GM19397 (cell line): Measurements from ENCODE around the gene C5.
"Not testable (repeated sequence)": the region's sequence is repeated elsewhere in the genome, so short reads cannot be mapped to it uniquely, and the experiment has no call there.

Source experiments
- ATAC-seq: cut with Tn5 transposase; IDR thresholded peaks from one replicate; pipeline ENCODE4 v1.9.1; 2021; ENCODE audit warnings: mild to moderate bottlenecking, moderate library complexity; ENCODE audit not compliant: unreplicated experiment

C5 gene

DNA sequence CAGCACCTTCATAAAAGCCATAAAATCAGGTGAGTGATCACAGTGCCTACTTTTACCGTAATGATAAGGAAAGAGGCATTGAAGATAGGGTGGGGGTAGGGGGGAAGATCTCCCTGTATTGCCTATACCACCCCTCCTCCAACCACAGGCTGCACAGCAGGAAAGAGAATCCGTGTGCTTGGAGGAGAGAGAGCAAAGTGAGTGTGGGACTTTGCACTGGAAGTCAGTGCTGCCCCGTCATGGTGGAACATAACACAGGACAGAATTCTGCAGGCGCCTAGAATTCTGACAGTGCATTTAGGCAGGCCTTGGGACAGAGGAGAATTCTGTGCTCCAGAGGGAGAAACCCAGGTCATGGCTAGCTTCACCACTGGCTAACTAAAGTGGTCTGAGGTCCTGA, 3.5 kb upstream of the C5 start:
- ATAC-seq: no peak

DNA sequence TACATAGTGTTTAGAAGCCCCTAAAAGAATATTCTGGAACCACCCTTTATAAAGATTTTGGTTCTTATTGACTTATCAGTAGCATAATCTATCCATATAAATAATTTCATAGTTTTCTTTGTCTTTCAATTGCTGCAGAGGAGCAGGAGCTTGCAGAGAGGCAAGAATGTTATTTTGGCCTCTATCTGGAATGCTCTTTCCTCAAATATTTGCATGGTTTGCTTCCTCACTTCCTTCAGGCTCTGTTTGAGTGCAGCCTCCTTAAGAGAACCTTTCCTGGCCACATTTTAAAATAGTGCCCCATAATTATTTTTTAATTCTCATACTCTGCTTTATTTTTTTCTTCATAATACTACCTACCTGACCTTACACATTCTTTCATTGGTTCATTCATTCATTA, 1.5 kb downstream of the C5 start:
- ATAC-seq: no peak

DNA sequence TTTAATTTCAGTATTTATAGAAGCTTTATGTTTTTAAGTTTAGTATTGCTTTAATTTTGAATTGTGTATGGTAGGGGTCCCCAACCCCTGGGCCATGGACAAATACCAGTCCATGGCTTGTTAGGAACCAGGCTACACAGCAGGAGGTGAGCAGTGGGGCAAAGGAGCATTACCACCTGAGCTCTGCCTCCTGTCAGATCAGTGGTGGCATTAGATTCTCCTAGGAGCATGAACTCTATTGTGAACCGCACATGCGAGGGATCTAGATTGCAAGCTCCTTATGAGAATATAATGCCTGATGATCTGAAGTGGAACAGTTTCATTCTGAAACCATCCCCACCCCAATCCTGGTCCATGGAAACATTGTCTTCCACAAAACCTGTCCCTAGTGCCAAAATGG, 1.9 kb downstream of the C5 start:
- ATAC-seq: no peak

DNA sequence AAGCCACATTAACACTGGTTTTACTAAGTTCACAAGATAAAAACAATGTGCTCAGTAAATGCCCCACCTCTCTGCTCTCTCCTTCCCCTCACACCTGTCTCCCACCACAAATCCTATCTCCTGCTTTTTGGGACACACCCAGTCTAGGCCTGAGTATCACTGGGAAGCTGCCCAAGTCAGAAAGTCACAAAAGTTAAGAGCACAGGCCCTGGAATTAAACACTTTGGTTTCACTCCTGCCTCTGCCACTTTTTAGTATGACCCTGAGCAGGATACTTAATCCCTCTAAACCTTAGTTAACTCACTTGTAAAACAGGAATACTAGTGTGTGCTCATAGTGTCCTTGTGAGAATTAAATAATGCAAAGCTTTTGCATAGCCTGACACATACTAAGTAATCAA, 11.3 kb downstream of the C5 start:
- no peak for ATAC-seq

DNA sequence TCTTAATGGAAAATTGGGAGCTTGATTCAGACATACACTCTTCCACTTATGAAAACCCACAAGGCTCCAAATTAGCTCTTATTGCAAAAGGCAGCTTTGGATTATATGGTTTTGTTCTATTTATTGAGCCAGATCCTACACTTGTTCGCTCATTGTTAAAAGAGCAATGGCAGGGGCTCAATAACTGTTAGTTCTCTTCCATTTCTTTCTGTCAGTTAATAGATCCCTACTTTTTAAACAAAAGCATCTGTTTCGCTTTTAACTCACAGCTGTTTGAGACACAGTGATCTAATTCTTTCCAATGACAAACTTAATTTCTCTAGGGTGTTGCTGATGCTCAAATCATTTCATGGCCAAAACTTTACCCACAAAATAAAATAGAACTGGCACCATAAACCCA, 11.7 kb downstream of the C5 start:
- no peak for ATAC-seq

DNA sequence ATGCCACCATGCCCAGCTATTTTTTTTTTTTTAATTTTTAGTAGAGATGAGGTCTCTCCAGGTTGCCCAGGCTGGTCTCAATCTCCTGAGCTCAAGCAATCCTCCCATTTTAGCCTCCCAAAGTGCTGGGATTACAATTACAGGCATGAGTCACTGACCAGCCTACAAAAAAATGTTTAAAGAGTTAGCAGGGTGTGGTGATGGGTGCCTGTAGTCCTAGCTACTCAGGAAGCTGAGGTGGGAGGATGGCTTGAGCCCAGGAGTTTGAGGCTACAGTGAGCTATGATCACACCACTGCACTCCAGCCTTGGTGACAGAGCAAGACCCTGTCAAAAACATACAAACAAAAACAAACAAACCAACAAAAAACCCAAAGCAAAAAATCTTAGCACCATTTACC, 14.4 kb downstream of the C5 start:
- ATAC-seq: not testable (repeated sequence)

DNA sequence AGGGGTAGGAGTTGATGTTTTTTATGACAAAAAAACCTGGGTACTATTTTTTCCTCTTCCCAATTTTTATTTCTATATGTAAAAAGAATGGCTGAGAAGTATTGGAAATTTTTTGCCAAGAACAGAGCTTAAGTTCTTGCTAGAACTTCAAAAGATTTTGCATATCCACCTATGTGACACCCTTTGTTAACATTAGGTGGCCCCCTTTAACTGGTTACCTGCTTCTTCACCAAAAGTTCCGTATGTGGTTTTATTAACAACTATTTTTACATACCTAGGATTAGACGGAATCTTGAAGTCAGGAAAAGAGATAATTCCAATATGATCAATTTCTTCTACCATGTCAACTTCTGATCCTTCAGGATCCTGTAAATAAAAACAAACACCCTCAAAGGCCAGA, 15.5 kb downstream of the C5 start:
- no peak for ATAC-seq

DNA sequence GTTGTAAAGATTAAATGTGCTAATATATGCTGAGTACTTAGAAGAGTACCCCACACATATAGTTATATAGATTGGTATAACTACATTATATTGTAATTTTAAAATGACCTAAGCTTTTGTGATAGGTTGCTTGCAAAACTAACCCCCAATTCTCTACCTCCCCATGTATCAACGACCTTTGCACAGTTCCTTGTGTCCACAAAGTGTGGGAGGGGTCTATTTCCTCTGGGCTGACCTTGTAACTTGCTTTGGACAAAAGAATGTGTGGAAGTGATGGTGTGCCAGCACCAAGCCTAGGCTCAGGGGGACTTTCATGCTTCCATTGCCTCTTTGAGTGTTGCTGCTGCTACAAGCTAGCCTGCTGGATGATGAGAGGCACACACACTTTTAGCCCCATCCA, 20.6 kb downstream of the C5 start:
- no peak for ATAC-seq

DNA sequence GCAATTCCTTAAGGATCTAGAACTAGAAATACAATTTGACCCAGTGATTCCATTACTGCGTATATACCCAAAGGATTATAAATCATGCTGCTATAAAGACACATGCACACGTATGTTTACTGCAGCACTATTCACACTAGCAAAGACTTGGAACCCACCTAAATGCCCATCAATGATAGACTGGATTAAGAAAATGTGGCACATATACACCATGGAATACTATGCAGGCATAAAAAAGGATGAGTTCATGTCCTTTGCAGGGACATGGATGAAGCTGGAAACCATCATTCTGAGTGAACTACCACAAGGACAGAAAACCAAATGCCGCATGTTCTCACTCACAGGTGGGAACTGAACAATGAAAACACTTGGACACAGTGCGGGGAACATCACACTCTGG, 21.8 kb downstream of the C5 start:
- not testable (repeated sequence) for ATAC-seq

DNA sequence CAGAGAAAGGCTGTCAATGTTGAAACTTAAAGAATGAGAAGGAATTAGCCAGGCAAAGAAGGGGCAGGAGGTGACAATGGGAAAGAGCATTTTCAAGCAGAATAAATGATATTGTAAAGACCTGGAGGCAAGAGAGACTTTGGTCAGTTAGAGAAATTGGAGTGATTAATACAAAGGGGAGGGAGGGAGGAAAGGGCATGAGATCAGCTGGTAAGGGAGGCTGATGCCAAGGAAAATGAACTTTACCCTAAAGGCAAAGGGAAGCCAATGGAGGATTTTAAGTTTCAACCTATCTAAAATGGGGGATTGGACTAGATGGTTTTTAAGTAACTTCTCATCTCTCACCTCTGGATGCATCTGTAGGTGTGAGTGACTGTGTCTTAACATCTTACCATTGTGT, 23.3 kb downstream of the C5 start:
- no peak for ATAC-seq

DNA sequence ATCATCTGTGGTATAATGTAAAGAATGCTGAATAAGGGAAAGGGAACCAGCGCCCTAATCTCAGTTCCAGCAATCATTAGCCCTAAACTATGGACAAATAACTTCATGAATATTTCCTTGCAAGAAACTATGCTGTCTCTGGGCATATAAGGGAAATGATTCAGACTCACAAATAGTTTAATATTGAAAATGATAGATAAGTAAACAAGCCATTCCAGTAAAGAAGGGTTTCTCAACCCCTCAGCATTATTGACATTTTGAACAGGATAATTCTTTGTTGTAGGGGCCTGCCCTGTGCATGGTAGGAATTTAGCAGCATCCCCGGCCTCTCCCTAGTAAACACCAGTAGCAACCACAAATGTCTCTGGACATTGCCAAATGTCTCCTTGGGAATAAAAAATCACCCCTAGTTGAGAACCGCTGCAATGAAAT, 23.8 kb downstream of the C5 start:
- ATAC-seq: no peak

DNA sequence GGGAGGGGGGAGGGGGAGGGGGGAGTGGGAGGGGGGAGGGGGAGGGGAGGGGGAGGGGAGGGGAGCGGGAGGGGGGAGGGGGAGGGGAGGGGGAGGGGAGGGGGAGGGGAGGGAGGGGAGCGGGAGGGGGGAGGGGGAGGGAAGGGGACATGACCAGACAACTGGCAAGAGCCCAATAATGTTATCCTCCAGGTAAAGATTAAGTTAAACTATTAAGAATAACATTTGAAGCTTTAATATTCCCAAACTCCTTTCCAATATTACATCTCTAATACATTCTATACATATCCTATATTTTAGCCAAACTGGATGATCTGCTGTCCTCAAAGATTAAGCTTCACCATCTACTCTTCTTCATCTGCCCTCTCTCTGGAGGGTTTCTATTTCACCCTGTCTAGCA, 25.8 kb downstream of the C5 start:
- no peak for ATAC-seq

DNA sequence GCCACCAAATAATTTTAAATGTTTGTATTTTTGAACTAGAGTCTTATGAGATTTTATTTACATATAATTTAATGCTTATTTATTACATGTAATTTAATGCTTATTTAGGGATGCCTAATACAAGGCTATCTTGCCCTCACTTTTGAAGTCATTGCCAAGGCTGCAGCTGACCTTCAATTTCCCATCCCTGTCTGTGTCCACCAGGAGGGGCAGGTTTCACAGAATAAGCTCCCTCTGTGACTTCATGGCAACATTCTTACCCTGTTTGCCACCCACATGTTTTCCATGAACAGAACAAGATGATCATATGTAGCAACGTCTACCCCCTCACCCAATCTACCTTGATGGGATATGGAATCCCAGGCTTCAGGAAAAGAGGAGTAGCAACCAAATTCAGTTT, 27.0 kb downstream of the C5 start:
- ATAC-seq: no peak

DNA sequence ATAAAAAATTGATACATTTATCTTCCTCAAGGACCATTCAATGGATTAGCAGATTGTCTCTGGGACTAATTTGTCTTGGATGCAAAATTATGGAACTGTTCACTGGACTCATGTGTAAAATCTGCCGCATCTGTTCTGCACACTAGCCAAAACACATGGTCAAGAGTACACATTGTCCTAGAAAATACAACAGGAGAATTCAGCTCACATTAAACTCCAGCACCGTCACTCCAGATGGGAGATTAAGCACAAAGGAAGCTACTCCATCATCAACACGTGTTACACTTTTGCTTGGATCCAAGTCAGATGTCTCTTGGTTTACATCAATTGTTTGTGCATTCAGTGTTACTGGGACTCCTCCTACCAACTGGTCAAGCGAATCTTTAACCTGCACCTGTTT, 28.8 kb downstream of the C5 start:
- no peak for ATAC-seq

DNA sequence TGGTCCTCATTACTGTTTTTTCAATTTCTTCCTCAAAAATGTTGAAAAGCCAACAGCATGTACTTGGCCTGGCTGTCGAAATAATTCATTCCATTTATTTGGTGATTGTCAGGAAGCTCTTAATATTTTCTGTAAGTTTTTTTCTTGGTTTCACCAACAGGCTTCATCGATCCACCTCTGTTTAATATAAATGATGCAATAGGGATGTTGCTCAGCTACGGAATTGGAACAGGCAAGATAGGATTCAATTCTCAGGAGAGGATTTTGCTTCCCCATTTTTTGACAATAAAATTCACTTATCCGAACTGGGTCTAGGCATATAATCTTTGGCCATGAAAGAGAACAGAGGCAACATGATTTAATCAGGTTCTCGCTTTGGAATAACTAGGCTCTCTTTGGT, 30.8 kb downstream of the C5 start:
- no peak for ATAC-seq

DNA sequence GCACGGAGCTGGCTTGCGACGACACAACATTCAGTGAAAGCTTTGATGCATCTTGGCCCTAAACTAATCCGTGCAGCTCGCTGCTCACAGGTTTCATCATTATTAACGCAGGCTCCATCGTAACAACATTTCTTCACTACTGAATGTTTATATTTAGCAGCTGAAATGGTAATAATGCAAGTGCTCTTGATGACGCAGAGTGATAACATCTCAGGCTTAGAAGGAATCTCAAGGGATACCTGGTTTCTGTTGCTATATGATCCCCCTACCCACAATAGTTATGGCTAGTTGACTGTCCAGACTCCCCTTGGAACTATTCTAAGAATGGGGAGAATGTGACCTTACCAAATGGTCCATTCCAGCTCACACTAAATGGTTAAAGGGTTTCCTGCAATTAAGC, 36.2 kb downstream of the C5 start:
- no peak for ATAC-seq

DNA sequence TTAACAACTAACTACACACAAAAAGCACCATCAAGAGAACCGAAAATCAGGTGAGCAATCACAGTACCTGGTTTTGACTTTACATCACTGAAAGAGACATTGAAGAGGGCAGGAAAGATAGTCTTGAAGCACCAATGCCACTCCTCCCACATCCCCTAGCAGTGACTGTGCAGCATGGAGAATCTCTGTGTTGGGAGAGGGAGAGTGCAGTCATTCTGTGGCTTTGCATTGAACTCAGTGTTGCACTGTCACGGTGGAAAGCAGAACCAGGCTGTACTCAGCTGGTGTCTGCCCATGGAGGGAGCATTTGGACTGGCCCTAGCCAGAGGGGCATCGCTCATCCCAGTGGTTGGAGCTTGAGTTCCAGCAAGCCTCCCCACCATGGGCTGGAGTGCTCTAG, 40.4 kb downstream of the C5 start:
- no peak for ATAC-seq

DNA sequence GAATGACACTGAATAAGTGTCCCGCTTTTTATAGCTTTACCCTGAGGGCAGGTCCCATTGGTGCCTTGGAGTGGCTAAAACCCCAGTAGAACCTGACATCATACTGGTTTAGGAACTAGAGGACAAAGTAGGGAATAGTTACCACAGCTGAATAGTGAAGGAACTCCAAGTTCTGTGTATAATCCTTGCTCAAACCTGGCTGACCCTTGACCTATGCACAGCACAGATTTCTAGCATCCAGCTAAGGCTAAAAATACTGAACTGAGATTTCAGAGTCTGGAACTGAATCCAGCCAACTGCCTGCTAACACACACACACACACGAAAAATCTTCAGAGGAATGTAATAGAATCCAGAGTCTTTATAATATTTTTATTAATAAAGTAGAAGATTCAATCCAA, 50.8 kb downstream of the C5 start:
- ATAC-seq: no peak

DNA sequence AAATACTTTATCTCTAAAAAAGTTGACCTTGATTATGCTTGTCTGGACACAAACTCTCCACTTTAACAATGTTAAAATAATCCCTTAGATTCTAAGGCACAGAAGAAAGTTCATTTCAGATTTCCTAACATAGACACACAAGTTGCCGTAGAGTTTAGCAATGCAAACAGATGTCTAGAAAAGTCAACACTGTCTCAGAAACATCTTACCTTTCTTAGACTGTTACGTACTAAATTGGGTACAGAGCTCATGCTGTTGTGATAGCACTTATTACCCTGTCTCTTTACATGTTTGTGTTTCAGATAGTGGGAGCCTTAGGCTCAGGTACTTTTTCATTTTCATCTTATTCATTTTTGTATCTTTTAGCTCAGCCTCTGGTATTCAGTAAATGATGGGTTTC, 52.0 kb downstream of the C5 start:
- ATAC-seq: no peak

DNA sequence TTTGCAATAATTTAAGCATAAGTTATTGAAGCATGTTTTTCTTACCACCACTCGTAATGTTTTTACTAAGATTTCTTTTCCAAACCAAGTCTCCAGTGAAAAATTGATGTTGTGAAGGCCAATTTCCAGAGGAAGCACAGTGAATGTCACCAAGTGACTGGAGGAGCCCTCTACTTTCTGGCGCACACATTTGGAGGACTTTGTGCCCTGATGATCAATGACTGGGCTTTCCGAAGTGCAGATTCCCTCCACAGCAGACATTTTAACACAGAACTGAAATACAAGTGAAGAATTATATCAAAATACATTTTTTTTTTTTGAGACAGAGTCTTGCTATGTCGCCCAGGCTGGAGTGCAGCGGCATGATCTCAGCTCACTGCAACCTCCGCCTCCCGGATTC, 52.6 kb downstream of the C5 start:
- no peak for ATAC-seq

DNA sequence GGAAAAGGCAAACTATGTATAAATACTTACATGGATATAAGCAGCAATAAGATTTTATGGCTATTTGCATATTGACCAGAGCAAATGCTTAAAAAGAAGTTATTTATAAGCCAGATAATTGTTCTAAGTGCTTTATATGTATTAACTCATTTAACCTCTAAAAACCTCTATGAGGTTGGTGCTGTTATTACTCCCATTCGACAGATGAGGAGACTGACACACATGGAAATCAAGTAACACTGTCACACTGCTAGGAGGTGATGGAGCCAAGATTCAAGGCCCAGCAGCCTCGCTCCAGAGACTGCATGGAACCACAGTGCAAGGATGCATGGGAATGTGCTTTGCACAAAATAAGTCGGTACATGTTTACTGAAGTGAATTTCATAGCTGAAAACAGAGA, 53.7 kb downstream of the C5 start:
- no peak for ATAC-seq

DNA sequence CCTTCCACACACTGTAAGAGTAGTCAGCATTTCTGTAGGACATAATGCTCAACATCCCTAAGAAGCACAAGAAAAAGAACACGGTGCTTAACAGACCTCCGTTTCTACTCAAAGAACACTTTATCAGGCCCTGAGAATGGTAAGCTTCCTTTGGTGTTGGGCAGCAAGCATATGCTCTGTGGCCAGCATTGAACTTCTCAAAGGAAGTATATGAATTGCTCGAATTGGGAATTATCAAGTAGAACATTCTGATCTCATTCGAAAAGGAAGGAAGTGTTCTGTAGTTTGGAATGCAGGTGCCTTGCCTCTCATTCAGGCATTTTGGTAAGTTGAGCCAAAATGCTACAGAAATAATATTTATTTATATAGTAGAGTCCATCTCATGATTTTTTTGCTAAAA, 61.0 kb downstream of the C5 start:
- ATAC-seq: no peak

DNA sequence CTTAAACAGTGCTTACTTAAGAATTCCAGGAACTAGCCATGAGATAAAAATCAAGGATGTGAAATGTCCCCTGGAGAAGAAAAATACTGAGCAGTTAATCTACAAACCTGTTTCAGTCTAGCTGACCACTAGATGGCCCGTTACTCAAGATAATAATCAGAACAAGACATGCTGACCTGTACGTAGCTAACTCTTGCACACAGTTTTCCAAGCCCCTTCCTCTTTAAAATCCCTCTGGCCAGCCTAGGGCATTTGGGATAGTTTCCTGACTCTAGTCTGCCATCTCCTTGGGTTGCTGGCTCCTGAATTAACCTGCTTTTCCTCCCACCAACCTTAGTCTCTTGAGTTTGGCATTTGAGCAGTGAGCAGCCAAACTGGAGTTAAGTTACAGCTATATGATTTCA, 64.3 kb downstream of the C5 start:
- no peak for ATAC-seq

DNA sequence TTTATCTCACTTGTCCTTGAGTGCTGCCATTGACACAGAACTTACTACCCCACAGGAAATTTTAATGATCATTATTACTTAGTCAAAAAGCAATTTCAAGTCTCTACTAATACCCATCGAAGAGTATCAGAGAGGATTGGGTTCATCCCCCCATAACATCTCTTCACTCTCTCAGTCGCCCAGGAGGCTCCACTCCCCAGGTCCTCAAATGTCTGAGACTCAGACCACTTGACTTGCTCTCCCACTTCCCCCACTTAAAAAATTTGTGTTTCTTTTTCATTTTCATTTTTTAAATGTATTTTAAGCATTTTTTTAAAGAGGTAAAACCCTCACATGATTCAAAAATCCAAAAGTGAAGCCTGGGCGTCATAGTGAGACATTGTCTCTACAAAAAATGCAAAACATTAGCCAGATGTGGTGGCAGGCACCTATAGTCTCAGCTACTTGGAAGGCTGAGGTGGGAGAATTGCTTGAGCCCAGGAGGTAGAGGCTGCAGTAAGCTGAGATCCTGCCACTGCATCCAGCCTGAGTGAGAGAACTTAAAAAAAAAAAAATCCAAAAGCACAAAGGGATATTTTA, 66.7 kb downstream of the C5 start:
- no peak for ATAC-seq
